ENCODE results near the gene HEBP2.
"Not testable (repeated sequence)": the region's sequence is repeated elsewhere in the genome, so short reads cannot be mapped to it uniquely, and the experiment has no call there.

HEBP2 gene, protein sequence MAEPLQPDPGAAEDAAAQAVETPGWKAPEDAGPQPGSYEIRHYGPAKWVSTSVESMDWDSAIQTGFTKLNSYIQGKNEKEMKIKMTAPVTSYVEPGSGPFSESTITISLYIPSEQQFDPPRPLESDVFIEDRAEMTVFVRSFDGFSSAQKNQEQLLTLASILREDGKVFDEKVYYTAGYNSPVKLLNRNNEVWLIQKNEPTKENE

DNA sequence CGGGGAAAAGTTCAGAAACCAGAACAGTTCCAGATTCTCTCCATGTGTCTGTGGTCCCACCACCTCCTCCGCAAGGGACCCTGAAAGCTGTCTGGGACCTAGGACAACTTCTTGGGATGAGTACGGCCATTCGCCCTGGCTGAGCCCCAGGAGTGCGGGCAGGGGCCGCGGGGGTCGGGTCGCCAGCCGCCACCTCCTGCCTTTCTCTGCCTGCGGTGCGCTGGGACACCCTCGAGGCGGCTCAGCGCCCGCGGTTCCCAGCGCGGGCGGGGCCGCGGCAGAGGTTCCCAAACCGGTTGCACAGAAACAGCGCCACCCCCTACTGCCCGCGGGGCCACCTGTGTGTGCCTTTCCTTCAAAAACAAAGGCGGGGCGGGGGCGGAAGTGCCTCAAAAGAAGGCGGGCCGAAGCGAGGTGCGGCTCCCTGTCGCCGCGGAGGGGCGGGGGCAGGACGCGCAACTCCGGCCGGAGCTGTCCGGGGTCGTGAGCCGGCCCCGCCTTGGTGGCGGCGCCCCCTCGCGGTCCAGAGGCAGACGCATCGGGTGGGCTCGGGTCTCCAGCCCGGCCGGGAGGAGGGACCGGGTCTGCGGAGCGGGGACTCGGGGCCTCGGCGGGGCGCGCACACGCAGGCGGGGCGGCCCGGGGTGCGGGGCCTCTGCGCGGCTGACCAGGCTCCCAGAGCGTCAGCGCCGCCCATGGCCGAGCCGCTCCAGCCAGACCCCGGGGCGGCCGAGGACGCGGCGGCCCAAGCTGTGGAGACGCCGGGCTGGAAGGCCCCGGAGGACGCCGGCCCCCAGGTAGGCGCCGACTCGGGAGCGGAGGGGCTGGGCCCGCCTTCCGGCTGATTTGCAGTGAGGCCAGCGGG, at the start of gene HEBP2:
HEBP2 (plus strand) TSS at position 423 of the 865 bp plus-strand sequence; CDS start at position 696, 273 bp downstream.
- DNase-seq = peak; percentile 92

DNA sequence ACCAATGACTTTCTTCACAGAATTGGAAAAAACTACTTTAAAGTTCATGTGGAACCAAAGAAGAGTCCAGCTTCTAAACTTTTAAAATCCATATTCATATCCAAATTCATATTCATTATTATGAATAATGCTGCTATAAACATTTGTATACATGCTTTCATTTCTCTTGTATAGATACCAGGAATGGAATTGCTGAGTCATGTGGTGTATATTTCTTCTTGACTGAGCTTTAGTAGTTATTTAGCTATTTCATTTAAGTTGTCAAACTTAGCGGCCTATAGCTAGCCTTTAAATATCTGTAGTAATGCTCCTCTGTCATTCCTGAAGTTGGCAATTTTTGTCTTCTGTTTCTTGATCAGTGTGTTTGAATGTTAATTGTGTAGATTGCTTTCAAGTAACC, 46.1 kb upstream of the HEBP2 start:
- no peak for DNase-seq

DNA sequence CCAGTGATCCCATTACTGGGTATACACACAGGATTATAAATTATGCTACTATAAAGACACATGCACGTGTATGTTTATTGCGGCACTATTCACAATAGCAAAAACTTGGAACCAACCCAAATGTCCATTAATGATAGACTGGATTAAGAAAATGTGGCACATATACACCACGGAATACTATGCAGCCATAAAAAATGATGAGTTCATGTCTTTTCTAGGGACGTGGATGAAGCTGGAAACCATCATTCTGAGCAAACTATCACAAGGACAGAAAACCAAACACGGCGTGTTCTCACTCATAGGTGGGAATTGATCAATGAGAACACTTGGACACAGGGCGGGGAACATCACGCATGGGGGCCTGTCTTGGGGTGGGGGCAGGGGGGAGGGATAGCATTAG, 35.3 kb upstream of the HEBP2 start:
- DNase-seq = not testable (repeated sequence)

DNA sequence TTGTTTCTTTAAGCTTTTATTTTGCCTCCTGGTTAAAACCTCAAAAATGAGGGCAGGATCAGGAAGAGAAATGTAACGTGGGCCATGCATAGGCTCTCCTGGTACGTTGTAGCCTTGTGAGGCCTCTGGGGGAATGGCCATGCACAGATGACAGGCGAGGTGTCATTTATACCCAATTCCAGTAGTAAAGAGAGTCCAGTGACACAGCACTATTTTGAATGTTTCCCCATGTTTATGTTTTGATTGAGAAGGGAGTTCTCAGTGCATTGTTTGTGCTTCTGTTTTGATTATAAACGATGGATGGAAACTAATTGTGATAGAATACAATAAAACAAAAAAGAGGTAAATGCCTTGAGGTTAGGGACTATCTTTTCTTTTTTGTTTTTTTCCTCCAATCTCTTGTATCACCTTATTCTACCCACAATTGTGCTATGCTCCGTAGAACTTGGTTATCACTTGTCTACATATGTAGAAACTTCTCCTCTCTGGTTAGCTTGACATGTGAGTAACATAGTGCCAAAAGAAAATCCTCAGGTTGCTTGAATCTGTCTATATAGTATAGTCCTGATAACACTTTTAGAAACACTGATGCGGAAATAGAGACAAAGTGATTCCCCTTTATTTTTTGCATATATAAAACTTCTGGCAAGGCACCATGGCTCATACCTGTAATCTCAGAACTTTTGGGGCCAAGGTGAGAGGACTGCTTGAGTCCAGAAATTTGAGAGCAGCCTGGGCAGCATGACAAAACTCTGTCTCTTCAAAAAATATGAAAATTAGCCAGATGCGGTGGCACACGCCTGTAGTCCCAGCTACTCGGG, 33.2 kb upstream of the HEBP2 start:
- no peak for DNase-seq

DNA sequence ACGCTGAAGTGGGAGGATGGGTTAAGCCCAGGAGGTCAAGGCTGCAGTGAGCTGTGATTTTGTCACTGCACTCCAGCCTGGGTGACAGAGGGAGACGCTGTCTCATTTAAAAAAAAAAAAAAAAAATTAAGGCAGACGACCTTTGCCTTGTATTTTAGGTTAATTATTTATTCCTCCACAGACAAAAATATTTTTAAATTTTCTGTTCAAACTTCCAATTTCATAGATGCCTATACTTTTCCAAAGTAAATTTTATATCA, 32.6 kb upstream of the HEBP2 start:
- DNase-seq = no peak

DNA sequence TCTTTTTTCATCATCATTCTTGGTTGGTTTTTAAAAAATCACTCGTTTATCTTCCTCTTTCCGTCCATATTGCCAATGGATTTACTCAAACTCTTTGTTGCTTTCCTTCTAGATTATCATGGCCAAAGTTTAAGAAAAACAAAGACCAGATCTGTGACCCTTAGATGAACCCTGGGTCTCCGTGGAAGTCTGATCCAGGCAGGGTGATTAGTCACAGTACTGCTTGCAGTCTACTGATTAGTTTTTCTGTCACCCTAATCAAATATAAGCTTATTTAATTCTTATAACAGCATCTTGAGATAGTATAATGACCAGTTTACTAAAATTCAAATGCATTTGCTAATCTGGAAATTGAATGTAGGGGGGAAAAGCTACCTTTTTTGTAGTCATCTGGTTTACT, 32.3 kb upstream of the HEBP2 start:
- no peak for DNase-seq

DNA sequence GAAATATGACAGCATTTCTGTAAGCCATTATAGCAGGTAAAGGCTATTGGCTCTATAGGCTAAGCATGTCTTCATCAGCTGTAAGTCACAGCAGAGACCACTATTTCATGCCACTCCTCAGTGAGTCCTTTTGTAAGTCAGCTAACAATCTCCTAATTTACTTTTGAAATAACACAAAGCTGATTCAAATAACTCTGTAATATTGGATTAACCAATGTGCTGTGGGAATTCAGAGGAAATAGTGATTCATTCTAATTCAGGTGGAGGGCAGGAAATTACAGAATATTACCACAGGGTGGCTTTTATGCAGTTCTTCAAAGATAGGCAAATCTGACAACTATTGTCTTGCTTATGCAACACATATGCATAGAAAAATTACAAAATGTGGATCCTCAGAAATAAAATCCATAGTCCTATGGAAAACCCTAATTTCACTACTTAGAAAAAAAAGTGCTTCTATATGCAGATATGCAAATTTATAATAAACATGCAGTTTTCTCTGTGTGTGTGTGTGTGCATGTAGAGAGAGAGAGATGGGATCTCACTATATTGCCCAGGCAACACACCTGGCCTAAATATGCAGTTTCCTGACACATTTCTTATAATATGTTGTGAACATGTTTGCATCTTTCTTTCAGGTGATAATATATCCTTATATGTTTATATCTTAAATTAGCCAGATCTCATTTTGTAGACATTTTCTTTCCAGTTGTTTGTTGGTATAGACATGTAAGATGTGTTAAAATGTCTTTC, 31.1 kb upstream of the HEBP2 start:
- DNase-seq = no peak

DNA sequence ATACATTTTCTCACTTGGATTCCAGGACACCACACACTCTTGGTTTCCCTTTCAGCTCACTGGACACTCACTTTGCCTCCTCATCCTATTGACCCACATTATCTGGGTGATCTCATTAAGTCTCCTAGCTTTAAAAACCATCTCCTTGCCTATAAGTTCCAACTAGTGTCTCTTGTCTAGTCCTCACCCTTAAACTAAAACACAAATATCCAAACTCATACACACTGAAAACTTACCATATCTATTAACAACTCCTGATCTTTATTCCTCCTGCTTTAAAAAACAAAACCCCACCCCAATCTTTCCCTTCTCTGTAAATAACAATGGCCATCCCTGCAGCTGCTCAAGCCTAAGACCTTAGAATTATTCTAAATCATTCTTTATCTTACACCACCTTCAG, 29.8 kb upstream of the HEBP2 start:
- DNase-seq = no peak

DNA sequence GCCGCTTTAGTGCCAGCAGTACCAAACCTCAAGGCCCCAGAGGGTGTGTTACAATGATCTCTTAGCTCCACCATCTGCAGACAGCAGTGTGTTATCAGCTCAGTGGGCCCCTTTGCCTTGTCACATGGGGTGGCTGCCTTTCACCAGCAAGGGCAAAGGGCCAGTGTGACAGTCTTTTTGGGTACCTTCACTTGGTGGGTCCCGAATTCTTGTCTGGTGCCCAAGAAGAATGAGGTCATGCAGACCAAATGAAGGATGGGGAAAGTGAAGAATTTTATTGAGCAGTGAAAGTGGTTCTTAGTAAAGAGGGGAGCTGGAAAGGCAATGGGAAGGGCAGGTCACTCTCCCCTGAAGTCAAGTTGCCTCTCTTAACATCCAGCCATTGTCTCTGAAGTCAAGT, 29.2 kb upstream of the HEBP2 start:
- no peak for DNase-seq

DNA sequence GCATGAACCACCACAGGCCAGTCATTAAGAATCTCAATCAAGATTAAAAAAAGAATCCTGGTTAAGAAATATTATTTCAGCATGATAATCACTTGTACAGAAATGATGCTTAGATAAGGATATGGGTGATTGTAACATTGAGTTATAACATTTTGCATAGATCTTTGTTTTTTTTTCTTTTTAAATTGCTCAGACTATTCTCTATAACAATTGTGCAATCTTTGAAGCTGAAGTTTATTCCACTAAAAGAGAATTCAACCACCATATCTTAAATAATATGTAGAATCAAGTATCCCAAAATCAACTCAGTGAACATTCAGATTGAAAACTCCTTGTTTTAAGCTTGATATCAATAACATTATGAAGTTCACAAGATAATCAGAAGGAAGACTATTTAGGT, 27.0 kb upstream of the HEBP2 start:
- no peak for DNase-seq

DNA sequence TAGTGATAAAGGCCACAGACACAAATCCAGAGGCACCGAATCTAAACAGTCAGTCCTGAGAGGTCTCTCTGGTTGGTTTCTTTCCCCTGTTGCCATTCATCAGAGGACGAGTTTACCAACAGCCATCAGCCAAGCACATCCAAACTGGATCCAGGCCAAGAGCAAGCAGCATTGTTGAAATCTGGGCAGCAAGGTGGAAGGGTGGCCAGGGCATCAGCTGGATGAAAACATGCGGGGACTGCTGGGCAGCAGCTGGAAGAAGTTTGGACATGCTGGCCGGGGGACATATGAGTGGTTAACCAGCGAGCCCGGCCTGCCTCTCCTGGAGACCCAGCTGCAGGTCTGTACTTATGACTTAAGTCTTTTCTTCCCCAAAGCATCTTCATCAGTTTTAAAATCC, 26.2 kb upstream of the HEBP2 start, which contains the start of gene SMIM28:
SMIM28 (plus strand) TSS at position 62 of the 400 bp plus-strand sequence; CDS start at position 230, 168 bp downstream.
- DNase-seq = no peak

DNA sequence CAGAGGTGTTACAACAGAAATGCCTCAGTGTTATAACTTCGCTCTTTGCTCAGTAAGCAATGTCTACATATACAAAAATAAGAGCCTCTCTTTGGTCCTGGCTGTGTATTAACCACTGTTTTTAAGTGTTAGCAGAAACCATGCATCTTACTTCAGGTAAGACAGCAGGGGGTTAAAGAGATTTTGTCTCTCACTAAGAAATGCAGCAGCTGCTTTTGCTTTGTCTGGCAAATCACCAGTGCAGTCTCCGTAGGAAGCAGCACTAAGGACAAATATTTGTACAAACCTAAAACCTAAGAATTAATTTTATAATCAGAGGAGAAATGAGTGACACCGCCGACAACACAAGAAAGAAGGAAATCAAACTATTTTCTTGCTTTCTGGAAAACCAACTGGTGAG, 25.6 kb upstream of the HEBP2 start:
- DNase-seq = no peak

DNA sequence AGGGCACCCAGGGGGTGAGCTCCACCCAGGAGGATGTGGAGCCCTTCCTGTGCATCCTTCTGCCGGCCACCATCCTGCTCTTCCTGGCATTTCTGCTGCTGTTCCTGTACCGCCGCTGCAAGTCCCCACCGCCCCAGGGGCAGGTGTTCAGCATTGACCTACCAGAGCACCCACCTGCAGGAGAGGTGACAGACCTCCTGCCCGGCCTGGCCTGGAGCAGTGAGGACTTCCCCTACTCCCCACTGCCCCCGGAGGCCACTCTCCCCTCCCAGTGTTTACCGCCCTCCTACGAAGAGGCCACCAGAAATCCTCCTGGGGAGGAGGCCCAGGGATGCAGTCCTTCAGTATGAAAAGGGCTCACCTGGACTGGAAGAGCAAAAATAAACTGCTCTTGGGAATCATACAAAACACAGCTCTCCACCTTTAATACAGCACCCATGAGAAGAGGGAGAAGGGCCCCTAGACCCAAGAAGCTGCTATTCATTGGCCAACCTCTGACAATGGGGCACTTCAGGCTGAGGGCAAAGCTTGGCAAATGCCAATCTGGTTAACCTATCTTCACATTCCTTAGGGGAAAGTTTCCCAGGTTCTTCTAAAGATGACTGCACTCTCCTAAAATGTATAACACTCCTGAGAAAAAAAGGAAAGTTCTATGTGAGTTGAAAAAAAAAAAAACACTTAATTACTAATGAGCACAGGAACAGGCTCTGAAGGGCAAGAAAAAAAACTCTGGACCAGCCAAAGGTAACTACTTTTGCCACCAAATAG, 21.3 kb upstream of the HEBP2 start:
- DNase-seq = no peak

DNA sequence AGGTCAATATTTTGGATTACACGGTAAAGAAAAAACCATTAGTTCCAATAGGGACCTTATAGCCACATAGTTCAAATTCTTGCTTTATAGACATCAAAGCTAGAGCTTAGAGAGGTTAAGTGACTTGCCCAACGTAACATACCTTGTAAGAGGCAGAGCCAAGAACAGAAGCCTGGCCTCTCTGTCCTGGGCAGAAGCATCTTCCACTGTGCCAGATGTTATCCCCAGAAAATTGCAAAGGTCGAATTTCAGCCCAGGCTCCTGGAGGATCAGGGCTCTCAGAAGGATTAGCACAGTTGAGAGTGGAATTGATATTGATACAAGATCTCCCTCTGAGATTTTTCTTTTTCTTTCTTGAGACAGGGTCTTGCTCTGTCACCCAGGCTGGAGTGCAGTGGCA, 20.2 kb upstream of the HEBP2 start:
- no peak for DNase-seq

DNA sequence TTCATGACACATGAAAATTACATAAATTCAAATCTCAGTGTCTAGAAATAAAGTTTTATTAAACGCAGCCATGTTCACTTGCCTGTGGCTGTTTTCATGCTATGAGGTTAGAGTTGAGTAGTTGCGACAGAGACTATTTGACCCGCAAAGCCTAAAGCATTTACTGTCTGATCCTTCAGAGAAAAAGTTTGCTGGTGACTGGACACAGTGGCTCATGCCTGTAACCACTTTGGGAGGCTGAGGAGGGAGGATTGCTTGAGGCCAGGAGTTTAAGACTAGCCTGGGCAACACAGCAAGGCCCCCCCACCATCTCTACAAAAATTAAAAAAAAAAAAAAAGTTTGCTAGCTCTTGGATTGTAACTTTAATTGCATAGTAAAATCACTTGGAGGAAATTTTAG, 17.1 kb upstream of the HEBP2 start:
- DNase-seq = no peak

DNA sequence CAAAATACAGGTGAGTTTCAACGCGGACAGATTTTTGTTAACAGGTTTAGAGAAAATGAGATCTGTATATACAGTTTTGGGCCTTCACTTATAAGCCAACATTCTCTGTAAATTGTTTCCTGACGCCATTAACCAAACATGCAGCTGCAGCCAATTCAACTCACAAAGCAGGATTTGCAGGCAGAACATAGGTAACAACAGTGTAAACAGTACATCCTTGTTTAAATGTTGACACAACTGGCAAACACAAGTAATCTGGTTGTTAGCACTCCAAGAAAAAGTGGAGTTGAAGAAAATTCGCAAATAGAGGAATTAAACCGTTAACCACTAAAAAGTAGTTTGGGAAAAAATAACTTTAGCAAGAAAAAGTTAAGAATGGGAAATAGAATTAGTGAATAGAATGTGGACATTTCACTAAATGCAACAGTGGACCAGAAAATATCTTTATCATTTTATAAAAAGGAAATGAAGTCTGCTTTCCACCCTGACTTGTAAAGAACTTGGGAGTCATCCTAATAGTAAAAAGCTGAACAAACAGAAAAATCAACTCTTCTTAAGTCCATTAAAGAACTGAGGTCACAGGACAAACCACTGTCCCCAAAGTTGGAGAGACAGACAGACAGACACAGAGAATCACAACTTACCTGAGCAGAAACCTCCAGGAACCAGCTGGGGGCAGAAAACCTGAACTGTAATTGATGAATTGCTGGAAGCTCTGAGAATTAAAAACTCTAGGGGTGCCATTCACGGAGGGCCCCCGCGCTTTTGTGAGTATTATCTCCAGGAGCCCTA, 16.2 kb upstream of the HEBP2 start:
- no peak for DNase-seq

DNA sequence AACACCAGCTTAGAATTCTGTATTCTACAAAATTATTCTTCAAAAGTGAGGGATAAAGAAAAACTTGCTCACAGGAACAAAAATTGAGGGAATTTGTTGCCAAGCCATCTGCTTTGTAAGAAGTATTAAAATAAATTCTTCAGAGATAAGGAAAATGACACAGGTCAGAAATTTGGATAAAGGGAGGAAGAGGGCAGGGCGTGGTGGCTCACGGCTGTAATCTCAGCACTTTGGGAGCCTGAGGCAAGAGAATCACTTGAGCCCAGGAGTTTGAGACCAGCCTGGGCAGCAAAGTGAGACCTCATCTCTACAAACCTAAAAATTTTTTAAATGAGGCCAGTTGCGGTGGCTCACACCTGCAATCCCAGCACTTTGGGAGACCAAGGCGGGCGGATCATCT, 14.5 kb upstream of the HEBP2 start:
- DNase-seq = no peak

DNA sequence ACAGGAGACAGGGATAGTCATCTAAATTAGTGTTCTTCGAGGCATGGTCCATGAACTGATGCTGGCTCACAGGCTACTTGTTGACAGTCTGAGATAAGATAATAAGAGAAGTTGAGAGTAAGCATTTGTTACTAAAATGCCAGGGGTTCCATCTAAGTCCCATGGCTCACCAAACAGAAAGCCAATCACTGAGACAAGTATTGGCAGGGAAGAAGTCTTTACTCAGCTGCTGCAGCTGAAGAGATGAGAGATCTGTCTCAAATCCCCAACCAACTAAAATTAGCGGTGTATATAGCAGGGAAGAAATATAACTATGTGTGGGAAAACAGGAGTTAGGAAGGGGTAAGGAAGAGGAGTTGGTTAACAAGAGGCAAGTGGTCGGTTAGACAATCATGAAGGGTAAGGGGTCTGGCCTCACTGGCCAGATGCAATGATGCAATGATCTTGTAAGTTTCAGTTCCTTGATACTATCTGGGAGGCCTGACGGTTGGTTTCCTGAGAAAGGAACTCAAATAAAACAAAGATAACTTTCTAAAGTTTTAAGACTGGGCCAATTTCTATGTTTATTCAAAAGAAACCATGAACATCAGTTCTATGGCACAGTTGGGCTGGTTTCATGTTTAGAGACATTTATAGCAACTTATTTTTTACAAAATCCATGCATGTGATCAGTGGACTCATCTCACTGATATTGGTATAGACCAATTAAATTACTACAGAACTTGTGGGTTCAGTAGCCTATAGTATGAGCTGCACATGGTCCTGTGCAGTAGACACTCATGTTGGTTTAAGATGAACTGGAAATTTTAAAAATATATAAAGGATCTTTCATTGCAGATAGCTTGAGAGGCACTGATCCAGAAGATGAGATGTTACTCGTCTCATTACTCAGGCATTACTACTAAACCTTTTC, 9.9 kb upstream of the HEBP2 start:
- DNase-seq = no peak

DNA sequence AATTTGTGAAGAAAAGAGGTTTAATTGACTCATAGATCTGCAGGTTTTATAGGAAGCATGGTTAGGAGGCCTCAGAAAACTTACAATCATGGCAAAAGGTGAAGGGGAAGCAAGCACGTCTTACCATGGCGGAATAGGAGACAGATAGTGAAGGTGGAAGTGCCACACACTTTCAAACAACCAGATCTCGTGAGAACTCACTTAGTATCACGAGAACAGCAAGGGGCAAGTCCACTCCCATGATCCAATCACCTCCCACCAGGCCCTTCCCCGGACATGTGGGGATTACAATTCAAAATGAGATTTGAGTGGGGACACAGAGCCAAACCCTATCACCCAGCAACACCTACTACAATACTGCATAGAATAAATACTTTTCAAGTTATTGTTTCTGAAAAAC, 7.3 kb upstream of the HEBP2 start:
- DNase-seq = no peak

Data from stimulated activated CD4-positive, alpha-beta T cell treated with anti-CD3 and anti-CD28 coated beads, Interleukin-1b, Interleukin-23, amount 100 ng/mL, for 48 hours (primary cell).